ENCODE measurements around the gene RPTOR. TPM values are rescaled to one million over a fixed set of nuclear protein-coding genes. Genes with fewer than 3 reads are reported as not detected.
A peak's percentile ranks its signal among the peaks of the same experiment; 100 is the strongest.

RPTOR gene
- total RNA-seq, 1 experiment from 2014 or later: 25.1 TPM

DNA sequence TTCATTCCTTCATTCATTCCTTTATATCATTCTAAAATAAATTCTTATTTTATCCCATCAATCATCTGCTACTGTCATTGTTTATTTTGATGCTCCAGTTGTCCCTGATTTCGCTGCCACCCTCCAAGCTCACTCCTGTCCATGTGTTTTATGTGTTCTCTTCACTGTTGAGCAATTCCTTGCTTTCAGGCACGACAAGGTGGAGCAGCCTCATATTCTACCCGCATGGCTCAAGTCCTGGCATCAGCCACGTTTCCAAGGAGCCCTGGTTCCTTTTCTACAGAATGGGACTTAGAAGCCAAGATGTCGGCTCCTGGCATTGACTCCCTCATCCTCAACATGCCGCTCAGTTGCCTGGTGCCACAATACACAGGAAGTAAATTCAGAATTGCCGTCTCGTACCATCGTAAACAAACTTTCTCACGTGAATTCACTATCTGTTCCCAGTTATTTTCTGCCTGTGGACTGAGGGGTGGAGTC, 139.0 kb downstream of the RPTOR start:
- Histone ChIP-seq H4K8ac (replicated peaks; ENCODE audit: insufficient read length, low read depth, low read length) (no peak overlapping the region), H3K23ac (ENCODE audit: insufficient read length, low read depth, low read length) (no peak overlapping the region), H2BK15ac (ENCODE audit: low read depth, low read length) (no peak overlapping the region)

More for the DNA sequence above, 139.0 kb downstream of the RPTOR start:
- H3K27ac Mint-ChIP-seq: peak overlapping the region in 1 of 3 experiments; percentile 79; a peak in 1 of 7 replicates
- H3K9me3 Mint-ChIP-seq: no peaks in the 10 kb centered on the region
- DNase-seq: no peak
- Histone ChIP-seq H3K9ac (ENCODE audit: extremely low read depth, insufficient read length, low read length) (no peak overlapping the region), H3K23me2 (ENCODE audit: insufficient read length, low read depth, low read length, poor library complexity, severe bottlenecking) (no peaks in the 10 kb centered on the region), H3K79me1 (ENCODE audit: insufficient read depth, low read depth, low read length, poor library complexity, severe bottlenecking) (no peaks in the 10 kb centered on the region), H3K27ac (ENCODE audit: insufficient read length, low read depth, low read length) (no peak overlapping the region), H3K18ac (ENCODE audit: insufficient read length, low read depth, low read length) (no peak overlapping the region), H3K27me3 (ENCODE audit: insufficient read depth, low read length) (no peaks in the 10 kb centered on the region), H3T11ph (ENCODE audit: low read length) (no peak overlapping the region), H2BK120ac (ENCODE audit: low read depth, low read length, poor library complexity, severe bottlenecking) (no peak overlapping the region), H2BK12ac (ENCODE audit: insufficient read length, low read depth, low read length) (no peak overlapping the region), H3K56ac (ENCODE audit: insufficient read length, low read depth, low read length) (no peak overlapping the region), H3K4me1 (ENCODE audit: insufficient read depth, low read length) (peaks cover 5% of the 10 kb centered on the region; the same call in 1 of the 2 replicates), H2BK20ac (ENCODE audit: low read depth, low read length, poor library complexity, severe bottlenecking) (no peak overlapping the region), H3K4me2 (ENCODE audit: insufficient read depth, insufficient read length, low read length) (no peak overlapping the region), H4K91ac (ENCODE audit: insufficient read length, low read depth, low read length) (no peak overlapping the region), H3K9me3 (ENCODE audit: control insufficient read depth, low read depth, low read length) (no peaks in the 10 kb centered on the region), H4K5ac (ENCODE audit: insufficient read length, low read depth, low read length) (no peak overlapping the region), H2BK5ac (ENCODE audit: insufficient read length, low read length) (no peak overlapping the region), H3K14ac (ENCODE audit: insufficient read depth, low read length) (no peak overlapping the region), H2AFZ (ENCODE audit: low read length) (no peak overlapping the region), H3K4ac (ENCODE audit: low read depth, low read length) (no peak overlapping the region), H4K20me1 (ENCODE audit: control insufficient read depth, insufficient read depth, insufficient read length) (no peaks in the 10 kb centered on the region), H2AK5ac (ENCODE audit: insufficient read length, low read length) (no peak overlapping the region), H3K79me2 (ENCODE audit: insufficient read depth, low read length) (no peaks in the 10 kb centered on the region; the same call in 1 of the 2 replicates)
- WGBS (ENCODE audit: extremely low coverage, insufficient read length, low lambda C conversion rate): no CpG with 5 or more reads among the region's 10 CpGs
- H3K36me3 Mint-ChIP-seq (ENCODE audit: insufficient read depth in 1 of 3, low read depth in 3 of 3): peaks cover 0 to 2% (median 0%) of the 10 kb centered on the region in 3 experiments; a peak in 1 of 7 replicates
- H3K4me3 Mint-ChIP-seq: no peak overlapping the region
- TF ChIP-seq, protein P1, sequence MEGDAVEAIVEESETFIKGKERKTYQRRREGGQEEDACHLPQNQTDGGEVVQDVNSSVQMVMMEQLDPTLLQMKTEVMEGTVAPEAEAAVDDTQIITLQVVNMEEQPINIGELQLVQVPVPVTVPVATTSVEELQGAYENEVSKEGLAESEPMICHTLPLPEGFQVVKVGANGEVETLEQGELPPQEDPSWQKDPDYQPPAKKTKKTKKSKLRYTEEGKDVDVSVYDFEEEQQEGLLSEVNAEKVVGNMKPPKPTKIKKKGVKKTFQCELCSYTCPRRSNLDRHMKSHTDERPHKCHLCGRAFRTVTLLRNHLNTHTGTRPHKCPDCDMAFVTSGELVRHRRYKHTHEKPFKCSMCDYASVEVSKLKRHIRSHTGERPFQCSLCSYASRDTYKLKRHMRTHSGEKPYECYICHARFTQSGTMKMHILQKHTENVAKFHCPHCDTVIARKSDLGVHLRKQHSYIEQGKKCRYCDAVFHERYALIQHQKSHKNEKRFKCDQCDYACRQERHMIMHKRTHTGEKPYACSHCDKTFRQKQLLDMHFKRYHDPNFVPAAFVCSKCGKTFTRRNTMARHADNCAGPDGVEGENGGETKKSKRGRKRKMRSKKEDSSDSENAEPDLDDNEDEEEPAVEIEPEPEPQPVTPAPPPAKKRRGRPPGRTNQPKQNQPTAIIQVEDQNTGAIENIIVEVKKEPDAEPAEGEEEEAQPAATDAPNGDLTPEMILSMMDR (conservative IDR thresholded peaks at IDR 0.05): no peak
- no peaks in the 10 kb centered on the region for H3K27me3 Mint-ChIP-seq (ENCODE audit: low read depth)
- peaks cover 17% of the 10 kb centered on the region in 2 experiments for H3K4me1 Mint-ChIP-seq

Data from H9 (cell line).